HG02798 (cell line): ENCODE results near the gene GNA12.

Experiments used
- ATAC-seq: cut with Tn5 transposase; IDR thresholded peaks from one replicate; pipeline ENCODE4 v1.9.1; 2021; ENCODE audit warnings: mild to moderate bottlenecking; ENCODE audit not compliant: unreplicated experiment, poor library complexity

Gene GNA12

GRCh38 chr7:2805213-2805944 lies 38.7 kb downstream of the GNA12 start:
- no peak for ATAC-seq

GRCh38 chr7:2804227-2804763 lies 39.8 kb downstream of the GNA12 start:
- ATAC-seq, result no peak

- no peak for ATAC-seq
These were observed 40.4 kb downstream of the GNA12 start for GRCh38 chr7:2803755-2804154.

GRCh38 chr7:2803342-2803692 lies 40.8 kb downstream of the GNA12 start:
- ATAC-seq, result no peak

GRCh38 chr7:2802504-2803341 lies 41.4 kb downstream of the GNA12 start:
- no peak for ATAC-seq

GRCh38 chr7:2802101-2802500 lies 42.0 kb downstream of the GNA12 start:
- ATAC-seq, result no peak

- ATAC-seq, result no peak
These were observed 43.0 kb downstream of the GNA12 start for GRCh38 chr7:2800931-2801688.

GRCh38 chr7:2800220-2800930 lies 43.7 kb downstream of the GNA12 start:
- ATAC-seq, result no peak

- no peak for ATAC-seq
These were observed 44.9 kb downstream of the GNA12 start for GRCh38 chr7:2799253-2799652.

GRCh38 chr7:2798669-2799068 lies 45.4 kb downstream of the GNA12 start:
- no peak for ATAC-seq

- ATAC-seq, result no peak
These were observed 47.5 kb downstream of the GNA12 start for GRCh38 chr7:2796358-2797352.

- no peak for ATAC-seq
These were observed 48.2 kb downstream of the GNA12 start for GRCh38 chr7:2795906-2796305.

GRCh38 chr7:2794836-2795636 lies 49.1 kb downstream of the GNA12 start:
- ATAC-seq, result no peak

- no peak for ATAC-seq
These were observed 51.1 kb downstream of the GNA12 start for GRCh38 chr7:2792856-2793487.

GRCh38 chr7:2792235-2792634 lies 51.9 kb downstream of the GNA12 start:
- ATAC-seq, result no peak

- no peak for ATAC-seq
These were observed 52.7 kb downstream of the GNA12 start for GRCh38 chr7:2791390-2791789.

GRCh38 chr7:2787251-2787951 lies 56.7 kb downstream of the GNA12 start:
- ATAC-seq, result no peak
